Vagina (tissue), 2 donors: ENCODE data around the gene BTRC.

Experiments
- POLR2A ChIP-seq, 2 donors: fragments of 450-650 bp; IDR thresholded peaks; one replicate each; pipeline ENCODE4 v1.6.1; 2017; ENCODE audit warnings: antibody characterized with exemption in 2 of 2, mild to moderate bottlenecking in 2 of 2, moderate library complexity in 2 of 2
- TF ChIP-seq, protein P1 (sequence below), 3 experiments: fragments of 450-650 bp in 2 of 3; fragments of 200-600 bp in 1 of 3; sonication (generic) in 1 of 3; IDR thresholded peaks; one replicate each; pipeline ENCODE4 v1.5.1; 2017 to 2019; ENCODE audit warnings: antibody characterized with exemption in 3 of 3, mild to moderate bottlenecking in 2 of 3, moderate library complexity in 2 of 3

- TF ChIP-seq, protein P1, sequence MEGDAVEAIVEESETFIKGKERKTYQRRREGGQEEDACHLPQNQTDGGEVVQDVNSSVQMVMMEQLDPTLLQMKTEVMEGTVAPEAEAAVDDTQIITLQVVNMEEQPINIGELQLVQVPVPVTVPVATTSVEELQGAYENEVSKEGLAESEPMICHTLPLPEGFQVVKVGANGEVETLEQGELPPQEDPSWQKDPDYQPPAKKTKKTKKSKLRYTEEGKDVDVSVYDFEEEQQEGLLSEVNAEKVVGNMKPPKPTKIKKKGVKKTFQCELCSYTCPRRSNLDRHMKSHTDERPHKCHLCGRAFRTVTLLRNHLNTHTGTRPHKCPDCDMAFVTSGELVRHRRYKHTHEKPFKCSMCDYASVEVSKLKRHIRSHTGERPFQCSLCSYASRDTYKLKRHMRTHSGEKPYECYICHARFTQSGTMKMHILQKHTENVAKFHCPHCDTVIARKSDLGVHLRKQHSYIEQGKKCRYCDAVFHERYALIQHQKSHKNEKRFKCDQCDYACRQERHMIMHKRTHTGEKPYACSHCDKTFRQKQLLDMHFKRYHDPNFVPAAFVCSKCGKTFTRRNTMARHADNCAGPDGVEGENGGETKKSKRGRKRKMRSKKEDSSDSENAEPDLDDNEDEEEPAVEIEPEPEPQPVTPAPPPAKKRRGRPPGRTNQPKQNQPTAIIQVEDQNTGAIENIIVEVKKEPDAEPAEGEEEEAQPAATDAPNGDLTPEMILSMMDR (IDR thresholded peaks at IDR 0.05), result no peak
- no peak for TF ChIP-seq POLR2A (IDR thresholded peaks at IDR 0.05)
These were observed 10.0 kb downstream of the BTRC start for GRCh38 chr10:101363850-101364400.
